Stimulated activated CD4-positive, alpha-beta T cell treated with anti-CD3 and anti-CD28 coated beads, Interleukin-4, amount 100 ng/mL, for 4 hours (primary cell): ENCODE results near the gene KXD1.
"Not testable (repeated sequence)": the region's sequence is repeated elsewhere in the genome, so short reads cannot be mapped to it uniquely, and the experiment has no call there.

Experiments used
- DNase-seq, 2 experiments: peaks; one replicate each; pipeline ENCODE4 v3.0.0-alpha.2; 2020

Gene KXD1

DNA sequence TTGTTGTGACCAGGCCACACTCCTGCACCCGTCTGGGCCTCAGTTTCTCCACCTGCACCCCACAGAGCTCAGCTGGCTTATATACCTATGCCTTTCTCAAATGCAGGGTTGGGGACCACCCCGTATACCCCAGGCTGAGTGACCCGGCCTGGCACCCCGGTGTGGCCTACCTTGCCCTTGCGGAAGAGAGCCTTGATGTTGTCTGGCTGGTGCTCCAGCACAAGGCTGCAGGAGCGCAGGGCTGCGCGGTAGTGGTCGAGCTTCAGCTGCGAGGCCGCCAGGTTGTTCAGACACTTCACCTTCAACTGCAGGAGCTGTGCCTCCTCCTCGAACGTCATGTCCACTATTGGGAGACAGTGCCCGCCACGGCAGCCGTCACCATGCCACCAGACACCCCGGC lies 20.2 kb upstream of the KXD1 start:
- no peak for DNase-seq

DNA sequence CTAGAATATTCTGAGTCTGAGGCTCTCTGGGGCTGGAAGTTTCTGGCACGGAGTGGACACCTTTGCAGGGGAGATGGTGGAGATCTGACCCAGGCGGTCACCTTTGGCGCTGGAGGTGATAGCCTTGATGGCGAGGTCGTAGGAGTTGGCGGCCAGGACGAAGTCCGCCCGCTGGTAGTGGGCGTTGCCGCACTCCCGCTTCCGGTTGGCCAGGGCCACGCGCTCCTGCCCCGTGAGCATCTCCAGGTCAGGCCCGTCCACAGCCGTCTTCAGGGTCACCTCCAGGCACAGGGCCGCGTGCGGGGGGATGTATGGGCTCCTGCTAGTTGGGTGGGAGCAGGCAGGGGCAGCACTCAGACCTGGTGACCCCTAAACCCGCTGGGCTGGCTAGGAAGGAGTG lies 19.6 kb upstream of the KXD1 start:
- no peak for DNase-seq

DNA sequence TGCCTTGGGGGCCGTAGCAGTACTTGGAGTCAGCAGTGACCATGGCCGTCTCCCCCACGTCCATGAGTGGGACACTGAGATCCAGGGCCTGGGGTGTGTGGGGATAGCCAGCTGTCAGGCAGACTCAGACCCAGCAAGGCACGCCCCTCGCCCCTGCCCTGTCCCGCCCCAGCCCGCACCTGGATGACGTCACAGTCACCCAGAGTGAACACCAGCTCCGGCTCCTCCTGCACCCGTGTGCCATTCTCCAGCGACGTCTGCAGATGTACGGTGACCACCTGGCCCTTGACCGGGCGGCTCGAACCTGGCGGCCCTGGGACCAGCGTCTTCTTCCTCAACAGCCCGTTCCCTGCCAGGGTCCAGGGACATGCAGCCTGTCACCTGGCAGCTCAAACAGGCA lies 18.3 kb upstream of the KXD1 start:
- no peak for DNase-seq

DNA sequence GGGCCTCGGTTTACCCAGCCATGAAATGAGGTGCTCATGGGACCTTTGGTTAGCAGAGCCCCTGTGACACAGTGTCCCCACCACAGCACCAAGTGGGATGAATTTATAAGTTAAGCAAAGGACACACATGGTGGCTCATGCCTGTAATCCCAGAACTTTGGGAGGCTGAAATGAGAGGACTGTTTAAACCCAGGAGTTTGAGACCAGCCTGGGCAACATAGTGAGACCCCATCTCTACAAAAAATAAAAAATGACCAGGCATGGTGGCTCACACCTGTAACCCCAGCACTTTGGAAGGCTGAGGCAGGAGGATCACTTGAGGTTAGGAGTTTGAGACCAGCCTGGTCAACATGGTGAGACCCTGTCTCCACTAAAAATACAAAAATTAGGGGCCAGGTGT lies 17.5 kb upstream of the KXD1 start:
- DNase-seq: not testable (repeated sequence)

DNA sequence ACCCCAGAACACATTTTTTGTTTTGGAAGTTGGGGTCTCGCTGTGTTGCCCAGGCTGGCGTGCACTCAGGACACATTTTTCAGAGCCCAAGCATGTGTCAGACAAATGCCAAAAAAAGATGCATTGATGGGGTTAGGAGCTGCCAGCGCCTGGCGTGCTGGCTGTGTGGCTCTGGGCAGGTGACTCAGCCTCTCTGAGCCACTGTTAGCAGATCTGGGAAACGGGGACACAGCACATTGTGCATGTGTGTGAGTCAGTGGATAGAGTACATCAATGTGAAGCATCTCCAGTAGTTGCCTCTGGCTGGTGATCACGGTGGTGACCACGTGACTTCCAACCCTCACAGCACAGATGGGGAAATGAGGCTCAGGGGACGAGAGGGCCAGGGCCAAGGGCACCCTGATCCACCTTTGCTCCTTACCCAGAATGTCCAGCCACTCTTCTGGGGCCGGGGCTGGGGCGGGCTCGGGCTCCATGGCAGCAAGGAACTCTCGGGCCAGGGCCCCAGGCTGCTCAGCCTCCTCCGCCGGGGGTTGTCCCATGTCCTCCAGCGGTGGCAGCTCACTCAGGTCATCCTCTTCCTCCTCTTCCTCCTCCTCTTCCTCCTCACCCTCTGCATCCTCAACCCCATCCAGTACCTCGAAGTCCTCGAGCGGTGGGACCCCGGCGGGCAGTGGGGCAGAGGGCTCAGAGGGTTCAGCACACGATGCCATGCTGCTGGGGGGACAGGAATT lies 16.2 kb upstream of the KXD1 start:
- peak in 1 of 2 experiments; percentile 9 for DNase-seq

DNA sequence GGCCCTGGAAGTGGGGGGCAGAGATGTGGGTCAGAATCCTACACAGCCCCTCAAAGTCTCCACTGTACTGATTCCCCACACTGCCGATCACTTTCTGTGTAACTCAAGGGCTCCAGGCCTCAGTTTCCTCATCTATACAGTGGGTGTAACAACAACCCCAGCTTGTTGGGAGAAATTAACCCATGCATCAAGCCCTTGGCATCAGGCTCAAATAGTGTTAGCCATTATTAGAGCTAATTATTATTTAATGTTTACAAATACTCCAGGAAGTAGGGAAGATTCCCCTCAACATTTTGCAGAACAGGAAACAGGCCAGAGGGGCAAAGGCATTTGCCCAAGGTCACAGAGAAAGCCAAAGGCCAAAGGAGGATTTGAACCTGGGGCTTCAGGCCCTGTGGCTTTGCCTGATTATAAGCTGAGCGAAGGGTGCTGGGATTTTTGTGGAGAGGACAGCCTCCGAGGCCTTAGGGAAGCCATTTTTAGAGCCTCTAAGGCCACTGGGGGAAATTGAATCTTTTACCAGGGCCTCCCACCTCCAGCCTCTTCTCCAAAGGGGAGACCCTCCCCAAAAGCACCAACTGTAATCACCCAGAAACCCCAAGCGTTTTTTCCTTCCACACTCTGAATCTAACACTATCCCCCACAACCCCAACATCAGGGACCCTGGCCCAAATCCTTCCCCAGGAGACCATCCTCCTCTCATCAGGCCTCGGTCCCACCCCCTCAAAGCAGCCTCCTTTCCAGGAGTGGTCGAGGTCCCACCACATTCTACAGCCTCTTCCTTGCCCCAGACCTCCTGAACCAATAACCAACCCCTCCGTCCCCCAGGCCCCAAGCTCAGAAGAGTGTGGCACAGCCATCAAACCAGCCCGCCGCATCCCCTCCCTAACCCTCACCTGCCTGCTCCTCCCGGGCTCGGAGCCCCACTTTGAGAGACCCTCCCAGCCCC lies 15.4 kb upstream of the KXD1 start:
- DNase-seq: no peak

DNA sequence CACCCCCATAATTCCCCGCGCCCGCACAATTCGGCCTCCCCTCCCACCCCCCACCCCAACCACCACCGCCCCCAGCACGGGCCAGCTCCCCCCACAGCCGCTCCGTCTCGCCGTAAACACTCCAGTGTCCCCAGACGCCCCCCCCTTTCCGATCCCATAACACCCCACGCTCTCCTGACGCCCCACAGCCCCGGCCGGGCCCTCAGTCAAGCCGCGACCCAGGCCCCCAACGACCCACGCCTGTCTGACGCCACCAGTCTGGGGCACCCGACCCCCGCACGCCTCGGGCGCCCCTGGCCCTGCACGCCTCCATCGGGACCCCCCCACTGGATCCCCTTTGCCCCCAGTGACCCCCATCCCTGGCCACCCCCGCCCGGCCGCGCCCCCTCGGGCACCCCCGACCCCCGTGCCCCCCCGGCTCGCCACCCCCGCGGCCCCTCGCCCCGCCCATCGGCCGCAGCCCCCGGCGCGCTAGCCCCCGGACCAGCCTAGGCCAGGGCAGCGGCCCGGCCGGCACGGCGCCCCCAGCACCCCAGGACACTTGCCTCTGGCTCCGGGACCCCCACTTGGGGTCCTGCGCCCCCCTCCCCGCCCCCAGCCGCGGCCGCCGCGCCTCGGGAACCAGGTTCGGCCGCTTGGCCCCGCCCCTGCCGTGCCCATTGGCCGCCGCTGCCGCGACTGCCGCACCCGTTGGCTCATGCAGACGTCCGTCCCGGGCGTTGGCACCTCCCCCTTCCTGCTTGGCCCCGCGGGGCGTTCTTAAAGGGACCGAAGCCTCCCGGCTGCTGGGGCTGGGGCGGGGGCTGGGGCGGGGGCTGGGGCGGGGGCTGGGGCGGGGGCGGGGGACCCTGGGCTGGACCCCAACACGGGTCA lies 14.5 kb upstream of the KXD1 start, which contains the start of gene FKBP8:
Gene FKBP8, minus strand, starts transcription at position 633 of the 873 bp plus-strand sequence. CDS start 1,603 bp downstream, outside the sequence.
- peak; percentile 92 to 95 for DNase-seq

DNA sequence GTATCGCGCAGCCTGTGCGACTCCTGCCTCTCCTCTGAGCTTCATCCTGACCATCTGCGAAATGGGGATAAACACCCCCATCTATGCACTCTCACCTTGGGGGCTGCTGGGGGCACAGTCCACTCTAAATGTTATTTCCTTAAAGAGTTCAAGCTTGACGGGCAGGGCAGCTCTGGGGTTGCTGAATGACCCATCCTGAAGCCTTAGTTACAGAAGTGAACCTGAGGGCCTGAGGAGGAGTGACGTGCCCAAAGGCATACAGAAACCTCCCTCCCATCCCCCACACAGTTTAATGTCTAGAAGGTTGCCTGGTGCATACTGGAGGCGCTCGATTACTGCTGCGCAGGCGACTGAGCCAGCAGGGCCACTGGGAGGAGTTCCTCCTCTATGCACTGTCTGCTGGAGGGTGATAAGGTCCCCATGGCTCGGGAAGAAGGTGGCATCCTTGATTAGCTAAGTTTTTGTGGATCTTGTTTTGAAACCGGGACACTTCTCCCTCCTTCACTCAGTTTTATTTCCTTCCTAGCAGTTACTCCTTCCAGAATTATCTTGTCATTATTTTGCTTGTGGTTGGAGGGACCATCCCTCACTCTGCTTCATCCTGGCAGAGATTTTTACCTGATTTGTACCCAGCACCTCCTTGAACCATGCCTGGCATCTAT lies 13.7 kb upstream of the KXD1 start:
- DNase-seq: peak; percentile 51 to 67

DNA sequence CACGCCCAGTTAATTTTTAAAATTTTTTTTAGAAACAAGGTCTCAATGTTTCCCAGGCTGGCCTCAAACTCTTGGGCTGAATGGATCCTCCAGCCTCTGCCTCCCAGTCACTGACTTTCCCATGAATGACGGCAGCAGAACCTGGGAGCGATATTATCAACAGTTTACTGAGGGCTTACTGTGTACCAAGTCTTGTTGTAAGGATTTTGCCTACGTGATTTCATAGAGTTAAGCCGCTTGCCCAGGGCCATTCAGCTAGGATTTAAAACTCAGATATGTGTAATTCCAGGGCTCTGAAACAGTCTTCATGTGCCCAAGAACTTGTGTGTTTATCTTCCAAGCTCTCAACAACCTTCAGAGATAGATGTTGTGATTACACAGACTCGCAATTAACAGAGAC lies 6.0 kb upstream of the KXD1 start:
- DNase-seq: no peak

DNA sequence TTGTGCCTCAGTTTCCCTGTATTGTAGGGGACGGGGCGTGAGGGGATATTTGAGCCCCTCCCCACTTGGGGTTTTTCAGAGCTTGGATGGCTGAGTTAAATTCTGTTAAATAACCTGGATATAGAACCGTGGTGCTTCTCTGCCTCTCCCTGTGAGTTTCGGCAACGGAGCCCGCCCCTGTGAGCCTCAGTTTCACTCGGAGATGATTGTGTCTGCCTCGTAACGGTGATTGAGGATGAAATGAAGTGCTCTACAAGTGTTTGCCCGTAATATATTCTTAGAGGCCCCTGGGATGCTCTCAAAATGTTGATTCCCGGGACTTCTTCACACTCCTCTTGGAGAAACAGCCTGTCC lies 509 bp downstream of the KXD1 start:
- DNase-seq: no peak

DNA sequence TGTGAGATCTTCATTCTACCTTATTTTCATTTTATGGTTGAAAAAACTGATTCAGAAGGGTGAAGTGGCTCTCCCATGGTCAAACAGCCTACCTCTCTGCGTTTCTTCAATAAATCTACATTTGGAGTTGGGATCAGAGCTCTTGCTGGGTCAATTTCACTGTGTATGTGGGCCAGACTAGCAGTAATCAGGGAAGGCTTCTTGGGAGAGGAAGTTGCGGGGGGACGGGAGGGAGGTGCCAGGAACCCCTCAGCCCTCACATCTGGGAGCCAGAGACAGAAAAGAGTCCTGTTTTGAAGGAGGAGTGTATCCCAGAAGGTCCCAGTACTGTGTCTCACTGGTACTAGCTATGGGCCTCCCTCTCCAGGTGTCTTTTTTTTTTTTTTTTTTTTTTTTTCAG lies 934 bp downstream of the KXD1 start:
- DNase-seq: no peak

DNA sequence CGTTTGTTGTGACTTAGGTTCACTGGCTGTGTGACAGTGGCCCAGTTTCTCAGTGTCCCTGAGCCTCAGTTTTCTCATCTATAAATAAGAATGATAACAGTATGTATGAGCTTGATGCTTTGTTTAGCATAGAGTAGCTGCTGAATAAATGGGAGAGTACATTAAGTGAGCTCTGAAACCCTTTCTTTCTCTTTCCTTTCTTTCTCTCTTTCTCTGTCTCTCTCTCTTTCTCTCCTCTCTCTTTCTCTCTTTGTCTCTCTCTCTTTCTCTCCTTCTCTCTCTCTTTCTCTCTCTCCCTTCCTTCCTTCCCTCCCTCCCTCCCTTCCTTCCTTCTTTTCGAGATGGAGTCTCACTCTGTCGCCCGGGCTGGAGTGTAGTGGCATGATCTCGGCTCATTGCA lies 2.0 kb downstream of the KXD1 start:
- DNase-seq: no peak

DNA sequence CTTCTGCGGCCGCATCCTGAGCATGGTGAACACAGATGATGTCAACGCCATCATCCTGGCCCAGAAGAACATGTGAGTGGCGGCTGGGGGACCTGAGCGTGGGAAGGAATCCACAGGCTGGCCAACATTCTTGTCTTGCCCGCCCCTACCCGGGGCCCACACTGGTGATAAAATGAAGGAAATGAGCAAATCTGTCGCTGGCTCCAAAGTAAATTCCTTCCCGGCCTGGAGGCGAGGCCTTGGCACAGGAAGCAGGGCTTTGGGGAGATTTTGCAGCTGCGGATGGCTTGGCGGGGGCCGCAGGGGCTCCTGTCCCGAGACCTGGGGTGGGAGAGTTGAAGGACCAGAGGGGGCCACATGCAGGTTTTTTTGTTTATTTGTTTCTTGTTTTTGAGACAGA lies 4.4 kb downstream of the KXD1 start:
- DNase-seq: no peak

DNA sequence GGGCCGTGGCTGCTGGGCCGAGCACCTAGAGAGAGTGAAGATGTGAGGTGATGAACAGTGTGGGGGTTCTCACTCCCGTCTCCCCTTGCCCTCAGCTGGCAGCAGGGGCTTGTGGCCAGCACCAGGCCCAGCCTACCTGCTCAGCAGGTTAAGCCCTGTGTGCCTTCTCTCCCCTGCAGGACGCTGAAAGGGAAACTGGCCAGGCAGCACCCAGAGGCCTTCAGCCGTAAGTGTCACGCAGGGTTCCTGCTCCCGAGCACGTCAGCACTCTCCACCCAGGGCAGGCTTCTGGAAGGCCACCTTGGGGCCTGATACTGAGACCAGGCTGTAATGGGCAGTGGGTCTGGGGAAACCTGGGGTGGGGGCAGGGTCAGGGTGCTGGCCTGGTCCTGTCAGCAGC lies 9.3 kb downstream of the KXD1 start:
- DNase-seq: no peak

DNA sequence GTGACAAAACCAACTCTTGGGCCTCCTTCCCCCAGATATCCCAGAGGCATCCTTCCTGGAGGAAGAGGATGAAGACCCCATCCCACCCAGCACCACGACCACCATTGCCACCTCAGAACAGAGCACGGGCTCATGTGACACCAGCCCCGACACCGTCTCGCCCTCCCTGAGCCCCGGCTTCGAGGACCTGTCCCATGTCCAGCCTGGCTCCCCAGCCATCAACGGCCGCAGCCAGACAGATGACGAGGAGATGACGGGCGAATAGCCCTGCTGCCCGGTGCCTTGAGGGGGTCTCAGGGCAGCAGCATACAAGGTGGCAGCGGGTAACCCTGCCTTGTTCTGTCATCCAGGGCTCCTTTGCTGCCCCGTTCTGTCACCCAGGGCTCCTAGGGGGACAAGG lies 10.7 kb downstream of the KXD1 start:
- DNase-seq: no peak

DNA sequence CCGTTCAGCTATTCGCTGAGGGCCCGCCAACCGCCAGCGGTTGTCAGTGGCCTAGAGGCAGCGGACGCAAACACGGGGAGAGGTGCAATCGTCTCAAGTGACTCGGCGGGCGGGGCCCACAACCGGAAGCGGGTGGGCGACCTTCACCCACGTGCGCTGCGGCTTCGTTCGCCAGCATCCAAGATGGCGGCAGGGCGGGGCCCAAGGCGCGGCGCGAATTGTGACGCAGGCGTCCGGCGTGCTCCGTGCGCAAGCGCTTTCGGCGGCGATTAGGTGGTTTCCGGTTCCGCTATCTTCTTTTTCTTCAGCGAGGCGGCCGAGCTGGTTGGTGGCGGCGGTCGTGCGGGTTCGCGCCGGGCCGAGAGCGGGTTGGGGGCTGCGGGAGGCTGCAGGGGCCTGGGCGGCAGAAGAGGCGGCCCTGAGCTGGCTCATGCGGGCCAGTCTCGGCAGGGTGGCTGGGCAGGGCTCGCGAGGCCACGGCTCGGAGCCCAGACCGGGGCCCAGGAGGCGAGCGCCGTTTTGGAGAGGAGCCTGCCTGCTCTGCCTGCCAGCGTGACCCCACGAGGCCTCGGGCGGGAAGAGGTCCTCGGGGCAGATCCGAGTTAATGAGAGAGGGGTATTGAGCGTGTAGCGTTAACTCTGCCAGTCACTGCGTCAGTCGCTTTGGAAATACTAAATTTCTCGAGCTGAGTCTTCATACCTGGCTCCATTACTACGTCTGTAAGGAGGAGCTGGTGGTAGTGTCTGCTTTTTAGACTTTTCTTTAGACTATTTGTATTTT lies 14.1 kb downstream of the KXD1 start, which contains the start of gene UBA52:
Gene UBA52, plus strand, starts transcription at position 294 of the 781 bp plus-strand sequence. CDS start 1,444 bp downstream, outside the sequence.
- peak; percentile 98 to 99 for DNase-seq

DNA sequence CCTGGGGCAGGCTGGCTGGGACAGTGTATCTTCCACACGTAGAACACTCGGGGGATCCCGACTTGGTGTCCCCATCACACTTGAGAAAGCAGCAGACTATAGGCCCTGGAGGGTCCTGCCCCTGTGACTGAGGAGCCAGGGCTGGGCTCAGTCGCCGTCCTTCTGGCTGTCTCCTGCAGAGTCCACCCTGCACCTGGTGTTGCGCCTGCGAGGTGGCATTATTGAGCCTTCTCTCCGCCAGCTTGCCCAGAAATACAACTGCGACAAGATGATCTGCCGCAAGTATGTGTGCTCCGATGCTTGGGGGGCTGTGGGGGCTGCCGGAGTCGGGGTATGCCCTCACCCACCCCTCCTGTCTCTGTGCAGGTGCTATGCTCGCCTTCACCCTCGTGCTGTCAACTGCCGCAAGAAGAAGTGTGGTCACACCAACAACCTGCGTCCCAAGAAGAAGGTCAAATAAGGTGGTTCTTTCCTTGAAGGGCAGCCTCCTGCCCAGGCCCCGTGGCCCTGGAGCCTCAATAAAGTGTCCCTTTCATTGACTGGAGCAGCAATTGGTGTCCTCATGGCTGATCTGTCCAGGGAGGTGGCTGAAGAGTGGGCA lies 17.1 kb downstream of the KXD1 start:
- DNase-seq: no peak

DNA sequence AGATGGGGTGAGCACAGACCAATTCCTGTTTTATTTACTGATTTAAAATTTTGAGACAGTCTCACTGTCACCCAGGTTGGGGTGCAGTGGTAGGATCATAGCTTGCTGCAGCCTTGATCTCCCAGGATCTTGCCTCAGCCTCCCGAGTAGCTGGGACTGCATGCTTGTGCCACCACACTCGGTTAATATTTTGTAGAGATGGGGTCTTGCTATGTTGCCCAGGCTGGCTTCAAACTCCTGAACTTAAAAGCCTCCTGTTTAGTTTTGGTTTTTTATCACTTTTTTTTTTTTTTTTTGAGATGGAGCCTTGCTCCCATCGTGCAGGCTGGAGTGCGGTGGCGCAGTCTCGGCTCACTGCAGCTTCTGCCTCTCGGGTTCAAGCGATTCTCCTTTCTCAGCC lies 18.7 kb downstream of the KXD1 start:
- no peak for DNase-seq

DNA sequence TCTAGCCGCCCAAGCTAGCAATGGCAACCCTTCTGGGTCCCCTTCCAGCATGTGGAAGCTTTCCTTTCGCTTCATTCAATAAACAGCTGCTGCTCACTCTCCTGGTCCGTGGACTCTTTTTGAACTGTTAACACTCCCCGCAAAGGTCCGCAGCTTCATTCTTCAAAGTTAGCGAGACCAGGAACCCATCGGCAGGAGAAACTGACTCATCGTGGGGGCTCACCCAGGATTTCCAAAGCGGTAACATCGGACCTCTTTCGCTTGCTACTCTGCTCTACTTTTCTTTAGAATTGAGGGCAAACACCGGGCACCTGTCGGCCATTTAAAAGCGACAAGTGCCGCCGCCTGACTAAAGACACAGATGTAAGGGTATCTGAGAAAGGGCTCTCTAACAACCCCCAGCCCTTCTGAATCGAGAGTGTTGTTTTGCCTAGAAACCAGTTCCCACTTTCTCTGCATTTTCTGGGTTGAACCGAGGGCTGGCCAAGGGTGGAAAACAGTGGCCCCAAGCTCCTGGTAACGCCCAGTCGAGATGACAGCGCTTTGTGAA lies 19.8 kb downstream of the KXD1 start:
- no peak for DNase-seq

DNA sequence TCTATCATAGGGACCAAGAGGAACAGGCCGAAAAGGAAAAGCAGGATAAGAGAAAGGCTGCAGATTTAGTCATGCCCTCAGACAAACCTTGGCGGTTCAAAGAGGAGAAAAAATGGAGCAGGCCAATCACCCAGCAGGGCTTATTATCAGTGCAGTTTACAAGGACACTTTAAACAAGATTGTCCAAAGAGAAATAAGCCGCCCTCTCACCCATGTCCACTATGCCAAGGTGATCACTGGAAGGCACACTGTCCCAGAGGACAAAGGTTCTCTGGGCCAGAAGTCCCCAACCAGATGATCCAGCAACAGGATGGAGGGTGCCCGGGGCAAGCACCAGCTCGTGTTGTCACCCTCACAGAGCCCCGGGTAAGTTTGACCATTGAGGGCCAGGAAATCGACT lies 22.6 kb downstream of the KXD1 start:
- no peak for DNase-seq

DNA sequence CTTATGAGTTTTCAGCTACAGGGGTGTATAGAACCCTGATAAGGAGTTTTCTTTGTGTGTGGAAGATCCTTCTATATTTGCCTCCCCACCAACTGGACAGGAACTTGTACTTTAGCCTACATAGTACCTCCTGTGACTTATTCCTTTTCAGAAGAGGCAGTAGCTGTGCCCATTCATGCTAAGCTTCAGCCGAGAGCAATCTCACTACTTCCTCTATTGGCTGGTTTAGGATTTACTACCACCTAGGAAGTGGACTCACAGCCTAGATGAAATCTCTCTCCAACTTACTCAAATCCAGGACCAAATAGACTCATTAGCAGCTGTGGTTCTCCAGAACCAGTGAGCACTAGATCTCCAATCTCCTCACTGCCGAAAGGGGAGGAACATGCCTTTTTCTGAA lies 28.6 kb downstream of the KXD1 start:
- DNase-seq: no peak
